ENCODE measurements around the gene NPW.

- no peak for TF ChIP-seq POLR2A (IDR thresholded peaks at IDR 0.05)
- no peak for TF ChIP-seq CTCF (IDR thresholded peaks at IDR 0.05)
Measured at GRCh38 chr16:2054543-2055245, 35.1 kb downstream of the NPW start.

Measured in breast epithelium (tissue), 3 donors.